CD14-positive monocyte (primary cell): ENCODE results near the gene MACC1. TPM values are rescaled to one million over a fixed set of nuclear protein-coding genes. Genes with fewer than 3 reads are reported as not detected.

Experiments
- DNase-seq, 3 donors: peaks; one replicate each; pipeline ENCODE4 v3.0.0-alpha.2; 2011 to 2022
- H2AFZ ChIP-seq: 2 replicates; pipeline ENCODE4 v1.6.0; 2012; ENCODE audit warnings: mild to moderate bottlenecking, low read depth, low read length, inconsistent platforms; ENCODE audit not compliant: insufficient read depth, poor library complexity, severe bottlenecking
- H3K27ac ChIP-seq, 2 donors: 1 replicate in 1 of 2; 2 replicates in 1 of 2; pipeline ENCODE4 v1.5.1; 2012 to 2013; ENCODE audit warnings: low read length in 2 of 2, control low read depth in 1 of 2, inconsistent platforms in 1 of 2, low read depth in 1 of 2, mild to moderate bottlenecking in 1 of 2
- H3K27me3 ChIP-seq, 2 donors: one replicate each; pipeline versions ENCODE4 v1.6.0 to v1.6.1; 2011 to 2013; ENCODE audit warnings: low read length in 2 of 2; ENCODE audit not compliant: control insufficient read depth in 2 of 2, insufficient read depth in 2 of 2
- H3K36me3 ChIP-seq, 2 donors: replicated peaks in 1 of 2; 1 replicate in 1 of 2; 2 replicates in 1 of 2; pipeline versions ENCODE4 v1.5.1 to v1.6.1; 2012 to 2013; ENCODE audit warnings: low read length in 2 of 2, control low read depth in 1 of 2, inconsistent platforms in 1 of 2, mild to moderate bottlenecking in 1 of 2; ENCODE audit not compliant: insufficient read depth in 2 of 2, control insufficient read depth in 1 of 2
- H3K4me1 ChIP-seq, 2 donors: 1 replicate in 1 of 2; 2 replicates in 1 of 2; pipeline versions ENCODE4 v1.5.1 to v1.6.1; 2012 to 2013; ENCODE audit warnings: low read length in 2 of 2, control low read depth in 1 of 2, inconsistent platforms in 1 of 2, mild to moderate bottlenecking in 1 of 2, moderate library complexity in 1 of 2; ENCODE audit not compliant: insufficient read depth in 2 of 2, control insufficient read depth in 1 of 2
- H3K4me2 ChIP-seq: replicated peaks from 2 replicates; pipeline ENCODE3; 2012; ENCODE audit warnings: low read length, moderate library complexity, mild to moderate bottlenecking; ENCODE audit not compliant: poor library complexity, severe bottlenecking; ENCODE audit errors: extremely low read depth
- H3K4me3 ChIP-seq, 3 experiments: fragments of 200-600 bp in 1 of 3; sonication (generic) in 1 of 3; replicated peaks in 1 of 3; 1 replicate in 2 of 3; 2 replicates in 1 of 3; pipeline ENCODE4 v1.5.1; 2011 to 2013; ENCODE audit warnings: low read length in 3 of 3, mild to moderate bottlenecking in 3 of 3, control low read depth in 2 of 3, low read depth in 2 of 3, inconsistent platforms in 1 of 3, moderate library complexity in 1 of 3
- H3K79me2 ChIP-seq: 2 replicates; pipeline ENCODE4 v1.6.0; 2012; ENCODE audit warnings: mild to moderate bottlenecking, control low read depth, inconsistent platforms, low read length, moderate library complexity; ENCODE audit not compliant: insufficient read depth
- H3K9ac ChIP-seq: 2 replicates; pipeline ENCODE4 v1.6.0; 2017; ENCODE audit warnings: low read length, mild to moderate bottlenecking; ENCODE audit not compliant: insufficient read depth, poor library complexity, severe bottlenecking
- H3K9me3 ChIP-seq, 2 donors: replicated peaks in 1 of 2; 1 replicate in 1 of 2; 2 replicates in 1 of 2; pipeline versions ENCODE4 v1.5.1 to v1.6.1; 2012 to 2013; ENCODE audit warnings: low read length in 2 of 2, control low read depth in 1 of 2; ENCODE audit not compliant: control insufficient read depth in 1 of 2, insufficient read depth in 1 of 2
- H4K20me1 ChIP-seq: 2 replicates; pipeline ENCODE4 v1.6.0; 2012; ENCODE audit warnings: mild to moderate bottlenecking, low read length, control low read depth, moderate library complexity; ENCODE audit not compliant: insufficient read depth
- H3K27ac Mint-ChIP-seq, 7 donors: one replicate each; pipeline ENCODE4 v1.8.0; 2020; ENCODE audit warnings: mild to moderate bottlenecking in 7 of 7, mixed read lengths in 7 of 7, moderate library complexity in 6 of 7, inconsistent platforms in 2 of 7
- H3K27me3 Mint-ChIP-seq, 3 donors: one replicate each; pipeline ENCODE4 v1.8.0; 2021 to 2022; ENCODE audit warnings: low read depth in 3 of 3, mild to moderate bottlenecking in 3 of 3, mixed read lengths in 3 of 3, moderate library complexity in 3 of 3, inconsistent platforms in 1 of 3
- H3K36me3 Mint-ChIP-seq, 2 donors: one replicate each; pipeline ENCODE4 v1.8.0; 2020; ENCODE audit warnings: mixed read lengths in 2 of 2, inconsistent platforms in 1 of 2, mild to moderate bottlenecking in 1 of 2
- H3K4me1 Mint-ChIP-seq: one replicate; pipeline ENCODE4 v1.8.0; 2020; ENCODE audit warnings: mild to moderate bottlenecking, mixed read lengths
- H3K4me3 Mint-ChIP-seq, 2 donors: one replicate each; pipeline ENCODE4 v1.8.0; 2020; ENCODE audit warnings: mild to moderate bottlenecking in 2 of 2, mixed read lengths in 2 of 2, moderate library complexity in 1 of 2
- H3K9me3 Mint-ChIP-seq, 7 donors: one replicate each; pipeline ENCODE4 v1.8.0; 2020 to 2022; ENCODE audit warnings: mixed read lengths in 7 of 7, mild to moderate bottlenecking in 6 of 7, moderate library complexity in 6 of 7, inconsistent platforms in 2 of 7
- WGBS: methylation state at CpG from one replicate; pipeline ENCODE4 v1.1.5; 2013; ENCODE audit warnings: missing lambda C conversion rate; ENCODE audit not compliant: insufficient coverage; 5-methylcytosine and 5-hydroxymethylcytosine counted together
- intact Hi-C, 2 donors: fragments of 100-400 bp; cut with micrococcal nuclease; formaldehyde crosslinking; loops; one replicate each; pipeline versions ENCODE4 v1.15.0 to v1.15.1; 2023
- polyA plus RNA-seq, 3 donors: library from polyadenylated mRNA; depleted of rRNA in 1 of 3; unstranded in 2 of 3; stranded (reverse) in 1 of 3; fragments of 300-500 nt in 2 of 3; fragments of >200 nt in 1 of 3; fragmentation: Illumina TruSeq in 2 of 3; gene quantifications; 1 replicate in 2 of 3; 2 replicates in 1 of 3; pipeline ENCODE4 v1.2.3, GENCODE V29; 2012 to 2021
- TF ChIP-seq, protein P1 (sequence below): fragments of 200-600 bp; IDR thresholded peaks from one replicate; pipeline ENCODE4 v1.8.0; 2022; ENCODE audit warnings: antibody characterized with exemption, mild to moderate bottlenecking

MACC1 gene
- polyA plus RNA-seq, 3 donors, result not detected

DNA sequence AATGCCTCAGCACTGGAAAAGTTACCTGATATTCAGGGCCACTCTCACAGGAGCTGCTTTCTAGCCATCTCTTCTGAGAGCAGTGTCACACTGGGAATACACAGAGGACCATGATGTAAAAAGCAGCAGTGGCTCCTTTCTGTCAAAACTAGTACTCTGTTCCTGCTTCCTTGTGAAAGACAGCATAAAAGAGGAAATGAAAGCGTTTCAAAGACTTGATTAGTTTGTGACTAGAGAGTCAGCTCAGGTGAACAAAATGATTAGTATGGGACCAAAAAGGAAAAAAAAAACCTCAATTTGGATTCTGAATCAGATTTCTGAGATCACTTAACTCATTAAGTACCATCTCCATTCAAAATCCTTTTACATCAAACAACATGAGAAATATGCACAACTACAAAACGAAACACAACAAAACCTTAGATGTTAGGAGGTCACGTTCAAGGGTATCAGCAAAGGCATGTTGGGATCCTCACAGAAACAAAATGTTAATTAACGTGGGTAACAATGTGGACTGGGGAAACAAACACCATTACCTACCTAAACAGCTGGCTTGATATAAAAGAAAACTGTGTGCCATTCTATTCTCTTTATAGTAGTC is 103.7 kb downstream of the MACC1 start:
- H3K4me2 ChIP-seq, result no peak overlapping the region
- no peaks in the 10 kb centered on the region for H3K9me3 ChIP-seq
- peak overlapping the region; percentile 46 to 92 (median 88) for H3K27ac Mint-ChIP-seq
- no peaks in the 10 kb centered on the region for H3K36me3 ChIP-seq
- H3K4me1 Mint-ChIP-seq, result peaks cover 19% of the 10 kb centered on the region
- TF ChIP-seq, protein P1, sequence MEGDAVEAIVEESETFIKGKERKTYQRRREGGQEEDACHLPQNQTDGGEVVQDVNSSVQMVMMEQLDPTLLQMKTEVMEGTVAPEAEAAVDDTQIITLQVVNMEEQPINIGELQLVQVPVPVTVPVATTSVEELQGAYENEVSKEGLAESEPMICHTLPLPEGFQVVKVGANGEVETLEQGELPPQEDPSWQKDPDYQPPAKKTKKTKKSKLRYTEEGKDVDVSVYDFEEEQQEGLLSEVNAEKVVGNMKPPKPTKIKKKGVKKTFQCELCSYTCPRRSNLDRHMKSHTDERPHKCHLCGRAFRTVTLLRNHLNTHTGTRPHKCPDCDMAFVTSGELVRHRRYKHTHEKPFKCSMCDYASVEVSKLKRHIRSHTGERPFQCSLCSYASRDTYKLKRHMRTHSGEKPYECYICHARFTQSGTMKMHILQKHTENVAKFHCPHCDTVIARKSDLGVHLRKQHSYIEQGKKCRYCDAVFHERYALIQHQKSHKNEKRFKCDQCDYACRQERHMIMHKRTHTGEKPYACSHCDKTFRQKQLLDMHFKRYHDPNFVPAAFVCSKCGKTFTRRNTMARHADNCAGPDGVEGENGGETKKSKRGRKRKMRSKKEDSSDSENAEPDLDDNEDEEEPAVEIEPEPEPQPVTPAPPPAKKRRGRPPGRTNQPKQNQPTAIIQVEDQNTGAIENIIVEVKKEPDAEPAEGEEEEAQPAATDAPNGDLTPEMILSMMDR, result no peak
- no peaks in the 10 kb centered on the region for H4K20me1 ChIP-seq
- peaks cover 16 to 23% of the 10 kb centered on the region in 2 donors for H3K4me1 ChIP-seq
- no peaks in the 10 kb centered on the region for H3K9me3 Mint-ChIP-seq
- intact Hi-C loops, result loop anchor here in 1 of 2 donors (5.0 kb wide), 1 partner anchor 89 kb away; no protein-coding TSS in a partner anchor
- H3K27me3 ChIP-seq, result no peaks in the 10 kb centered on the region
- H3K4me3 Mint-ChIP-seq, result peak overlapping the region in 1 of 2 donors; percentile 51
- peaks cover 0 to 2% (median 2%) of the 10 kb centered on the region in 3 donors for H3K27me3 Mint-ChIP-seq
- no peak overlapping the region for H3K9ac ChIP-seq
- no peaks in the 10 kb centered on the region for H3K36me3 Mint-ChIP-seq
- no peak overlapping the region for H2AFZ ChIP-seq
- no peak overlapping the region for H3K4me3 ChIP-seq
- H3K79me2 ChIP-seq, result no peaks in the 10 kb centered on the region
- peak; percentile 63 to 88 (median 81) for DNase-seq
- no CpG with 5 or more reads among the region's 4 CpGs for WGBS
- peak overlapping the region in 1 of 2 donors; percentile 17 for H3K27ac ChIP-seq

DNA sequence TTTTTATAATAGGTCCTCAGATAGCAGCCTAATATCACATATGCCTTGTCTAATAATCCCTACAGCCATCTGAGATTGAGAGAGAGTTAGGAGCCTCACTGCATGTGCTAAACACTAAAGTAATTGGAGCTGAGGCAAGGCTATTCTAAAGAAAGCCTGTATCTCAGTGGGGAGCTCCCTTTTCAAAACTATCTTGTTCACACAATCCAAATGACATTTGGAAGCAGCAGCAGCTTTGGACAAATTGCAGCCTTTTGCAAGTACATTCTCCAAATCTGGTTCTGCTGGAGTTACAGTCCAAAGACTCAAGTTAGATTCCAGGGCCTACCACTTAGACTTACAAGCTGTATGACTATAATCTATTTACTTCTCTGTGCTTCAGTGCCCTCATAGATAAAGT is 104.5 kb downstream of the MACC1 start:
- Histone ChIP-seq H3K4me3 (no peak overlapping the region), H3K4me2 (no peak overlapping the region), H3K27ac (no peak overlapping the region), H3K79me2 (no peaks in the 10 kb centered on the region), H3K9me3 (no peaks in the 10 kb centered on the region), H3K4me1 (peaks cover 16 to 23% of the 10 kb centered on the region in 2 donors), H4K20me1 (no peaks in the 10 kb centered on the region), H3K9ac (no peak overlapping the region), H2AFZ (no peak overlapping the region), H3K27me3 (no peaks in the 10 kb centered on the region), H3K36me3 (no peaks in the 10 kb centered on the region)
- Mint-ChIP-seq H3K36me3 (no peaks in the 10 kb centered on the region), H3K27ac (no peak overlapping the region), H3K4me3 (no peak overlapping the region), H3K4me1 (peaks cover 19% of the 10 kb centered on the region), H3K9me3 (no peaks in the 10 kb centered on the region), H3K27me3 (peaks cover 0 to 2% (median 2%) of the 10 kb centered on the region in 3 donors)
- TF ChIP-seq, protein P1, result no peak
- no peak for DNase-seq
- intact Hi-C loops, result loop anchor here in 1 of 2 donors (5.0 kb wide), 1 partner anchor 90 kb away; no protein-coding TSS in a partner anchor
